Pancreas (tissue), 10 donors: ENCODE data around the gene LAMC3. TPM values are rescaled to one million over a fixed set of nuclear protein-coding genes. Genes with fewer than 3 reads are reported as not detected.
A peak's percentile ranks its signal among the peaks of the same experiment; 100 is the strongest.

ENCODE experiments used
- ATAC-seq, 4 donors: fragments of 200-7000 bp; cut with Tn5 transposase; one replicate each; pipeline versions ENCODE4 v1.8.0 to v1.9.1; 2020; ENCODE audit warnings: mild to moderate bottlenecking in 4 of 4, moderate library complexity in 4 of 4
- DNase-seq, 6 donors: peaks; one replicate each; pipeline ENCODE4 v3.0.0-alpha.2; 2020
- FAIRE-seq: peaks from 2 replicates; lab custom pipeline; 2012; peaks lifted over from hg19 to GRCh38; lab: Jason Lieb, UNC
- H3K27ac ChIP-seq, 4 donors: fragments of 200-600 bp; sonication (generic); 1 replicate in 3 of 4; 2 replicates in 1 of 4; pipeline versions ENCODE4 v1.5.0 to v1.8.0; 2020
- H3K27me3 ChIP-seq, 4 donors: fragments of 200-600 bp; one replicate each; pipeline ENCODE4 v1.8.0; 2021
- H3K36me3 ChIP-seq, 3 donors: fragments of 200-600 bp; sonication (generic) in 1 of 3; one replicate each; pipeline versions ENCODE4 v1.5.0 to v1.8.0; 2020 to 2021
- H3K4me1 ChIP-seq, 3 donors: fragments of 200-600 bp; one replicate each; pipeline ENCODE4 v1.8.0; 2021
- H3K4me3 ChIP-seq, 4 donors: fragments of 200-600 bp; sonication (generic) in 2 of 4; one replicate each; pipeline versions ENCODE4 v1.5.0 to v1.8.0; 2020 to 2021
- H3K9me3 ChIP-seq, 4 donors: fragments of 200-600 bp; one replicate each; pipeline ENCODE4 v1.8.0; 2021
- CTCF ChIP-seq, 4 donors: fragments of 200-600 bp; sonication (generic) in 3 of 4; IDR thresholded peaks; one replicate each; pipeline versions ENCODE4 v1.5.0 to v1.8.0; 2021; ENCODE audit warnings: antibody characterized with exemption in 4 of 4
- WGBS, 2 donors: extraction: QIAGEN DNeasy Blood & Tissue Kit; methylation state at CpG; one replicate each; pipeline ENCODE4 v1.1.7; 2013; 5-methylcytosine and 5-hydroxymethylcytosine counted together
- intact Hi-C, 3 donors: fragments of 100-400 bp; cut with DNase I; formaldehyde crosslinking; loops; one replicate each; pipeline versions ENCODE4 v1.11.1 to v1.14.2; 2022
- polyA plus RNA-seq, 2 donors: library from polyadenylated mRNA; stranded (reverse); fragments of 200-250 nt; gene quantifications; one replicate each; pipeline ENCODE4 v1.2.3, GENCODE V29; 2013
- total RNA-seq, 6 donors: library from RNA; stranded (reverse); fragmentation: NEBNext Ultra II Directional in 4 of 6; extraction: Animal tissue kit (Norgen Biotek cat#: 25700) in 4 of 6; gene quantifications; one replicate each; pipeline versions ENCODE4 v1.2.1 to v1.2.4, GENCODE V29; 2021 to 2023
- donor health status: healthy with polysubstance abuse.
- donor health status: DM: no; HTN: no; CAD: no; lungs with moderate emphysema.
- donor health status: DM: no; HTN: no; CAD: no.
- donor health status: control.
- donor health status: control.
- donor health status: Bipolar disorder and iron deficiency.
- donor health status: DM: yes; HTN: yes; CAD: no.
- donor health status: DM: no; HTN: no; CAD: no.
- donor health status: DM: no; HTN: no; CAD: no.
- donor health status: DM: yes; HTN: yes; CAD: no.

The LAMC3 gene
- total and polyA plus RNA-seq, 8 donors = 1.1 to 8.9 (median 2.7) TPM

- Histone ChIP-seq H3K4me1 (no peaks in the 10 kb centered on the region), H3K4me3 (no peak overlapping the region), H3K9me3 (no peaks in the 10 kb centered on the region), H3K27me3 (peaks cover 0 to 6% (median 0%) of the 10 kb centered on the region in 4 donors), H3K36me3 (no peaks in the 10 kb centered on the region), H3K27ac (no peak overlapping the region)
- DNase-seq = no peak
- FAIRE-seq = no peak
- intact Hi-C loops = no loop called here
- no peak for ATAC-seq
- WGBS, 2 donors = 58 to 70% methylated on average over 6 of the region's 6 CpGs
- TF ChIP-seq CTCF (IDR thresholded peaks at IDR 0.05) = no peak
Measured at GRCh38 chr9:130994135-130995085, 14.6 kb upstream of the LAMC3 start.

- ATAC-seq = peak in 2 of 4 donors; percentile 19 to 60
- TF ChIP-seq CTCF (IDR thresholded peaks at IDR 0.05) = no peak
Measured at GRCh38 chr9:130995086-130996011, 13.6 kb upstream of the LAMC3 start.

GRCh38 chr9:130996205-130996604, 12.8 kb upstream of the LAMC3 start:
- FAIRE-seq (no peak), ATAC-seq (no peak), DNase-seq (no peak)
- Histone ChIP-seq H3K4me1 (no peaks in the 10 kb centered on the region), H3K9me3 (no peaks in the 10 kb centered on the region), H3K4me3 (no peak overlapping the region), H3K36me3 (no peaks in the 10 kb centered on the region), H3K27ac (no peak overlapping the region), H3K27me3 (peaks cover 0 to 6% (median 0%) of the 10 kb centered on the region in 4 donors)
- intact Hi-C loops = no loop called here
- no peak for TF ChIP-seq CTCF (IDR thresholded peaks at IDR 0.05)
- 70 to 86% methylated on average over 8 of the region's 8 CpGs for WGBS, 2 donors

More at GRCh38 chr9:130995086-130996011, 13.6 kb upstream of the LAMC3 start:
- intact Hi-C loops = no loop called here
- FAIRE-seq = no peak
- no peaks in the 10 kb centered on the region for H3K4me1 ChIP-seq
- no peaks in the 10 kb centered on the region for H3K9me3 ChIP-seq
- H3K27ac ChIP-seq = no peak overlapping the region
- H3K36me3 ChIP-seq = no peaks in the 10 kb centered on the region
- no peak overlapping the region for H3K4me3 ChIP-seq
- WGBS, 2 donors = 47 to 55% methylated on average over 15 of the region's 15 CpGs
- peaks cover 0 to 6% (median 0%) of the 10 kb centered on the region in 4 donors for H3K27me3 ChIP-seq
- peak in 1 of 6 donors; percentile 41 for DNase-seq

DNA sequence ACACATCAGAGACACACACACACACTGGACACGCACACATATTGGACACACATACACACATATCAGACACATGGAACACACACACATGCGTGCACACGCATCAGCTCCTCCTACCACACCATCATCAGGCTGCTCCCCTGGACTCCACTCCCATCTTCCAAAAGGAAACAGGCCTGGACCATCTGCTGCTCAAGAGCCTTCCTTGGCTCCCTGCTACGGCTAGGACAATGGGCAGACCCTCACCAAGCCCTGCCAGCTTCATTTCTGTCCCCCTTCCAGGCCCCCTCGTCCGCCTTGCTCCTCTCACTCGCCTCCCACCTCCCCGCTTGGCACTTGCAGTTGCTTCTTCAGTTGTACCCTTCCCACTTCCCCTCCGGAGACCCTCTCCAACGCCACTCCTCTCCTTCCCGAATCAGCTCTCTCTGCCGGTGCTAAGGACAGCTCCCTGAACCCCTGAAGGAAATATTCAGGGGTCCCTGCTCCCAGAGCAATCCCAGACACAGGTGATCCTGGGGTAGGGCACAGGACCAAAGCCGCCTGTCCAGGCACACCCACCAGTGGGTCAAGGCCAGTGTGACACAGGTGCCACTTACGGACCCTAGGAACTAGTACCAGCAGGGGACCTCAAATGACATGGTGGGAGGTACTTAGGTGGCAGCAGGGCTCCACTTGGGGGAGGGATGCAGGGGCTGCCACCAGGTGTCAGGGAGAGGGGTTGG, 12.1 kb upstream of the LAMC3 start:
- TF ChIP-seq CTCF (IDR thresholded peaks at IDR 0.05) = no peak
- WGBS, 2 donors = 59 to 61% methylated on average over 14 of the region's 14 CpGs
- intact Hi-C loops = no loop called here
- H3K4me1 ChIP-seq = no peaks in the 10 kb centered on the region
- DNase-seq = no peak
- no peak overlapping the region for H3K27ac ChIP-seq
- no peak overlapping the region for H3K4me3 ChIP-seq
- H3K27me3 ChIP-seq = peaks cover 0 to 6% (median 0%) of the 10 kb centered on the region in 4 donors
- H3K9me3 ChIP-seq = no peaks in the 10 kb centered on the region
- FAIRE-seq = no peak
- no peaks in the 10 kb centered on the region for H3K36me3 ChIP-seq
- no peak for ATAC-seq
